IMR-90 (cell line): ENCODE data around the gene ZDHHC4.

Experiments
- BHLHE40 ChIP-seq: fragments of 150-350 bp; IDR thresholded peaks from 2 replicates; pipeline ENCODE4 v1.6.1; 2016; ENCODE audit warnings: mild to moderate bottlenecking, low read depth, low read length
- CEBPB ChIP-seq: IDR thresholded peaks from 2 replicates; pipeline ENCODE4 v1.6.1; 2012; ENCODE audit warnings: low read depth, low read length, improper control_type of control experiment
- FOS ChIP-seq: fragments of 150-350 bp; IDR thresholded peaks from 2 replicates; pipeline ENCODE4 v1.6.1; 2016; ENCODE audit warnings: low read depth, low read length
- MAFK ChIP-seq: IDR thresholded peaks from 2 replicates; pipeline ENCODE4 v1.6.1; 2012; ENCODE audit warnings: low read depth, low read length, improper control_type of control experiment
- MAZ ChIP-seq: IDR thresholded peaks from 2 replicates; pipeline ENCODE4 v1.6.1; 2012; ENCODE audit warnings: low read depth, mild to moderate bottlenecking, low read length, improper control_type of control experiment, moderate library complexity, borderline replicate concordance
- MXI1 ChIP-seq: IDR thresholded peaks from 2 replicates; pipeline ENCODE4 v1.6.1; 2012; ENCODE audit warnings: low read depth, mild to moderate bottlenecking, low read length, moderate library complexity, borderline replicate concordance
- POLR2A ChIP-seq: IDR thresholded peaks from 2 replicates; pipeline ENCODE4 v1.6.1; 2012; ENCODE audit warnings: mild to moderate bottlenecking, low read depth, low read length
- RAD21 ChIP-seq: IDR thresholded peaks from 2 replicates; pipeline ENCODE4 v1.6.1; 2012; ENCODE audit warnings: low read length, improper control_type of control experiment
- RFX5 ChIP-seq: IDR thresholded peaks from 2 replicates; pipeline ENCODE4 v1.8.0; 2012; ENCODE audit warnings: low read depth, mild to moderate bottlenecking, low read length, moderate library complexity
- SMC3 ChIP-seq: fragments of 150-350 bp; IDR thresholded peaks from 2 replicates; pipeline ENCODE4 v1.6.1; 2016; ENCODE audit warnings: low read depth, mild to moderate bottlenecking, antibody characterized with exemption, low read length, moderate library complexity
- TF ChIP-seq, protein P1 (sequence below): fragments of 150-350 bp; IDR thresholded peaks from 2 replicates; pipeline ENCODE4 v1.6.1; 2016; ENCODE audit warnings: low read depth, mild to moderate bottlenecking, low read length, moderate library complexity, borderline replicate concordance
- TF ChIP-seq, protein P2 (sequence below): fragments of 150-350 bp; IDR thresholded peaks from 2 replicates; pipeline ENCODE4 v1.6.1; 2017; ENCODE audit warnings: mild to moderate bottlenecking, antibody characterized with exemption, low read length, low read depth
- TF ChIP-seq, protein P3 (sequence below): conservative IDR thresholded peaks from 2 replicates; pipeline ENCODE4 v1.5.1; 2012; ENCODE audit warnings: mild to moderate bottlenecking, low read depth, low read length, improper control_type of control experiment

DNA sequence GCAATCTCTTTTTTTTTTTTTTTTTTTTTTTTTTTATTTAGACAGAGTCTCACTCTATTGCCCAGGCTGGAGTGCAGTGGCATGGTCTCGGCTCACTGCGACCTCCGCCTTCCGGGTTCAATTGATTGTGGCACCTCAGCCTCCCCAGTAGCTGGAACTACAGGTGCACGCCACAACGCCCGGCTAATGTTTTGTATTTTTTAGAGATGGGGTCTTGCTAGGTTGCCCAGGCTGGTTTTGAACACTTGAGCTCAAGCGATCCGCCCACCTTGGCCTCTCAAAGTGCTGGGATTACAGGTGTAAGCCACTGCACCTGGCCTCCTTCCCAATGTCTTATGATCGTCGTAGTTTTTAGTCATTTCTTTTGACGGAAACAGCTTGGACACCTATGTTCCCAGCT lies 31.5 kb downstream of the ZDHHC4 start:
- TF ChIP-seq RAD21 (no peak), MXI1 (no peak), FOS (no peak), POLR2A (no peak), SMC3 (no peak), CEBPB (no peak), MAFK (no peak), RFX5 (no peak), BHLHE40 (no peak), MAZ (no peak)
- TF ChIP-seq, protein P1, sequence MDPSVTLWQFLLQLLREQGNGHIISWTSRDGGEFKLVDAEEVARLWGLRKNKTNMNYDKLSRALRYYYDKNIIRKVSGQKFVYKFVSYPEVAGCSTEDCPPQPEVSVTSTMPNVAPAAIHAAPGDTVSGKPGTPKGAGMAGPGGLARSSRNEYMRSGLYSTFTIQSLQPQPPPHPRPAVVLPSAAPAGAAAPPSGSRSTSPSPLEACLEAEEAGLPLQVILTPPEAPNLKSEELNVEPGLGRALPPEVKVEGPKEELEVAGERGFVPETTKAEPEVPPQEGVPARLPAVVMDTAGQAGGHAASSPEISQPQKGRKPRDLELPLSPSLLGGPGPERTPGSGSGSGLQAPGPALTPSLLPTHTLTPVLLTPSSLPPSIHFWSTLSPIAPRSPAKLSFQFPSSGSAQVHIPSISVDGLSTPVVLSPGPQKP, result no peak
- TF ChIP-seq, protein P2, sequence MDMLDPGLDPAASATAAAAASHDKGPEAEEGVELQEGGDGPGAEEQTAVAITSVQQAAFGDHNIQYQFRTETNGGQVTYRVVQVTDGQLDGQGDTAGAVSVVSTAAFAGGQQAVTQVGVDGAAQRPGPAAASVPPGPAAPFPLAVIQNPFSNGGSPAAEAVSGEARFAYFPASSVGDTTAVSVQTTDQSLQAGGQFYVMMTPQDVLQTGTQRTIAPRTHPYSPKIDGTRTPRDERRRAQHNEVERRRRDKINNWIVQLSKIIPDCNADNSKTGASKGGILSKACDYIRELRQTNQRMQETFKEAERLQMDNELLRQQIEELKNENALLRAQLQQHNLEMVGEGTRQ, result no peak
- TF ChIP-seq, protein P3, sequence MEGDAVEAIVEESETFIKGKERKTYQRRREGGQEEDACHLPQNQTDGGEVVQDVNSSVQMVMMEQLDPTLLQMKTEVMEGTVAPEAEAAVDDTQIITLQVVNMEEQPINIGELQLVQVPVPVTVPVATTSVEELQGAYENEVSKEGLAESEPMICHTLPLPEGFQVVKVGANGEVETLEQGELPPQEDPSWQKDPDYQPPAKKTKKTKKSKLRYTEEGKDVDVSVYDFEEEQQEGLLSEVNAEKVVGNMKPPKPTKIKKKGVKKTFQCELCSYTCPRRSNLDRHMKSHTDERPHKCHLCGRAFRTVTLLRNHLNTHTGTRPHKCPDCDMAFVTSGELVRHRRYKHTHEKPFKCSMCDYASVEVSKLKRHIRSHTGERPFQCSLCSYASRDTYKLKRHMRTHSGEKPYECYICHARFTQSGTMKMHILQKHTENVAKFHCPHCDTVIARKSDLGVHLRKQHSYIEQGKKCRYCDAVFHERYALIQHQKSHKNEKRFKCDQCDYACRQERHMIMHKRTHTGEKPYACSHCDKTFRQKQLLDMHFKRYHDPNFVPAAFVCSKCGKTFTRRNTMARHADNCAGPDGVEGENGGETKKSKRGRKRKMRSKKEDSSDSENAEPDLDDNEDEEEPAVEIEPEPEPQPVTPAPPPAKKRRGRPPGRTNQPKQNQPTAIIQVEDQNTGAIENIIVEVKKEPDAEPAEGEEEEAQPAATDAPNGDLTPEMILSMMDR, result no peak
